Stimulated activated CD4-positive, alpha-beta T cell treated with anti-CD3 and anti-CD28 coated beads, Interleukin-15, amount 100 ng/mL, for 48 hours (primary cell): ENCODE data around the gene ACKR4.

Experiments
- DNase-seq, 2 donors: peaks; one replicate each; pipeline ENCODE4 v3.0.0-alpha.2; 2020; ENCODE audit warnings: low read depth in 2 of 2

The ACKR4 gene

GRCh38 chr3:132641837-132642538, 44.9 kb downstream of the ACKR4 start:
- DNase-seq = no peak

GRCh38 chr3:132642539-132642847, 45.4 kb downstream of the ACKR4 start:
- DNase-seq = no peak

DNA sequence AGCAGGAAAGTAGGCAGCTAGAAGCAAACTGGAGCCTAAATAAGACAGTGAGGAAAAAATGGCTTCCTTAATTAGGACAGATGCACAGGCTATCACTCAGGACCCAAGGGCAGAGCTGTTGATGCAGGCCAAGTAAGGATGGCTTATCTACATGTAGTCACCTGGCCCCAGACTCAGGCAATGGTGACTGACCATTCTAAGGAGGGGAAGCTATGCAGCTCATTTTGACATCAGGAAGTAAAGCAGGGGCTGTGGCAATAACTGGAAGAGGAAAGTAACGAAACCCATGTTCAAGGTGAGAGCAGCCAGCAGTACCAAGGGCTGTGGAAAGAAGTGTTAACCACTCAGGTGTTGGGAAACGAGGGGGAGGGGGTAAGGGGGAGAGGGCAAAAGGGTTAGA, 46.3 kb downstream of the ACKR4 start:
- DNase-seq = no peak

DNA sequence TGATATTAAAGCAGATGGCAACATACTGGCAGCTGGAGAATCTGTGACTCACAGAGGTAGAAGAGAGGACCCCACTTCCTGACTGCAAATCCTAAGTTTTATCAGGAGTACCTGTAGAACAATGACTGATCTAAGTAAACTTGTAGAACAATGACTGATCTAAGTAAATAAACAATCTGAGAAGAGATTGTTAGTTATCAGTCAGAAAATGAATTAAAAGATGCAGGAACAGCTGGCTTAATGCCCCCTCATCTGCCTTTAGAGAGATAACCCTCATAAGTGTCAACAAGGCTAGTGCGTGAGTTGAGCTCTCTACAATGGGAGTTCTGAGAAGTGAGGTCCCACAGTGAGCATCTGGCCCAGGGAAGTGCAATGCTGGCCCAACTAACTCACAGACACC, 48.0 kb downstream of the ACKR4 start:
- no peak for DNase-seq

- DNase-seq = no peak
Observed at GRCh38 chr3:132650153-132650552, 53.1 kb downstream of the ACKR4 start.
